HepG2 (cell line): ENCODE measurements around the gene NEURL4. TPM values are rescaled to one million over a fixed set of nuclear protein-coding genes. Genes with fewer than 3 reads are reported as not detected.
A peak's percentile ranks its signal among the peaks of the same experiment; 100 is the strongest.

Source experiments
- ATAD3A ChIP-seq: sonication (generic); formaldehyde crosslinking; IDR thresholded peaks from 2 replicates; pipeline ENCODE4 v1.4.0; 2020; ENCODE audit warnings: missing genetic modification reagents
- ATF5 ChIP-seq: sonication (generic); formaldehyde crosslinking; IDR thresholded peaks from 2 replicates; pipeline ENCODE4 v1.4.0; 2020; ENCODE audit warnings: mild to moderate bottlenecking, low read depth, missing genetic modification reagents
- DMTF1 ChIP-seq: sonication (generic); formaldehyde crosslinking; IDR thresholded peaks from 2 replicates; pipeline ENCODE4 v1.4.0; 2020; ENCODE audit warnings: mild to moderate bottlenecking, missing genetic modification reagents
- FOXC1 ChIP-seq: sonication (generic); formaldehyde crosslinking; IDR thresholded peaks from 2 replicates; pipeline ENCODE4 v1.8.0; 2022; ENCODE audit warnings: mild to moderate bottlenecking, missing genetic modification reagents, borderline replicate concordance
- FOXM1 ChIP-seq: sonication (generic); formaldehyde crosslinking; IDR thresholded peaks from 2 replicates; pipeline ENCODE4 v1.5.0; 2020; ENCODE audit warnings: missing genetic modification reagents
- GABPB1 ChIP-seq: IDR thresholded peaks from 2 replicates; pipeline ENCODE4 v1.6.1; 2016; ENCODE audit warnings: mild to moderate bottlenecking, missing genetic modification reagents, moderate library complexity, missing compliant biosample characterization
- GATAD1 ChIP-seq: IDR thresholded peaks from 2 replicates; pipeline ENCODE4 v1.6.1; 2016; ENCODE audit warnings: missing genetic modification reagents, missing compliant biosample characterization
- GLMP ChIP-seq: sonication (generic); formaldehyde crosslinking; IDR thresholded peaks from 2 replicates; pipeline ENCODE4 v1.9.0; 2021; ENCODE audit warnings: missing genetic modification reagents, mild to moderate bottlenecking, borderline replicate concordance
- MEIS1 ChIP-seq: sonication (generic); formaldehyde crosslinking; IDR thresholded peaks from 2 replicates; pipeline ENCODE4 v1.9.0; 2021; ENCODE audit warnings: mild to moderate bottlenecking, missing genetic modification reagents, moderate library complexity, borderline replicate concordance
- NPAS2 ChIP-seq: sonication (generic); formaldehyde crosslinking; IDR thresholded peaks from 2 replicates; pipeline ENCODE4 v1.8.0; 2022; ENCODE audit warnings: mild to moderate bottlenecking, missing genetic modification reagents, borderline replicate concordance
- NR2F2 ChIP-seq: IDR thresholded peaks from 2 replicates; pipeline ENCODE4 v1.6.1; 2012; ENCODE audit warnings: low read depth, inconsistent platforms, borderline replicate concordance
- NR2F6 ChIP-seq, 2 experiments: IDR thresholded peaks; 2 replicates each; pipeline ENCODE4 v1.6.1; 2016; ENCODE audit warnings: antibody characterized with exemption in 1 of 2, mild to moderate bottlenecking in 1 of 2
- RAD51 ChIP-seq: fragments of 450-650 bp; IDR thresholded peaks from 2 replicates; pipeline ENCODE4 v1.6.1; 2016; ENCODE audit warnings: borderline replicate concordance
- SAFB2 ChIP-seq: sonication (generic); formaldehyde crosslinking; IDR thresholded peaks from 2 replicates; pipeline ENCODE4 v1.5.1; 2020; ENCODE audit warnings: missing genetic modification reagents, low read depth, mild to moderate bottlenecking, borderline replicate concordance
- SALL1 ChIP-seq: sonication (generic); formaldehyde crosslinking; IDR thresholded peaks from 2 replicates; pipeline ENCODE4 v1.8.0; 2022; ENCODE audit warnings: mild to moderate bottlenecking, missing genetic modification reagents
- SIX1 ChIP-seq: sonication (generic); formaldehyde crosslinking; IDR thresholded peaks from 2 replicates; pipeline ENCODE4 v1.4.0; 2020; ENCODE audit warnings: missing genetic modification reagents, borderline replicate concordance
- SMAD9 ChIP-seq: sonication (generic); formaldehyde crosslinking; IDR thresholded peaks from 2 replicates; pipeline ENCODE4 v1.5.1; 2020; ENCODE audit warnings: mild to moderate bottlenecking, missing genetic modification reagents
- THYN1 ChIP-seq: sonication (generic); formaldehyde crosslinking; IDR thresholded peaks from 2 replicates; pipeline ENCODE4 v1.8.1; 2023; ENCODE audit warnings: low read depth, mild to moderate bottlenecking, moderate library complexity, missing genetic modification reagents, borderline replicate concordance
- TMF1 ChIP-seq: sonication (generic); formaldehyde crosslinking; IDR thresholded peaks from 2 replicates; pipeline ENCODE4 v1.8.1; 2022; ENCODE audit warnings: low read depth, missing genetic modification reagents
- U2AF2 ChIP-seq: fragments of 200-400 bp; formaldehyde crosslinking; IDR thresholded peaks from 2 replicates; pipeline ENCODE4 v1.6.1; 2017; ENCODE audit warnings: low read depth, mild to moderate bottlenecking, low read length
- ZBTB7A ChIP-seq: sonication (generic); formaldehyde crosslinking; IDR thresholded peaks from 2 replicates; pipeline ENCODE4 v1.8.0; 2022; ENCODE audit warnings: mild to moderate bottlenecking, missing genetic modification reagents
- ZNF10 ChIP-seq: sonication (generic); formaldehyde crosslinking; IDR thresholded peaks from 2 replicates; pipeline ENCODE4 v1.4.0; 2020; ENCODE audit warnings: mild to moderate bottlenecking, low read depth, missing genetic modification reagents, borderline replicate concordance
- ZNF138 ChIP-seq: sonication (generic); formaldehyde crosslinking; IDR thresholded peaks from 2 replicates; pipeline ENCODE4 v1.5.0; 2020; ENCODE audit warnings: mild to moderate bottlenecking, low read depth, missing genetic modification reagents
- ZNF343 ChIP-seq: sonication (generic); formaldehyde crosslinking; IDR thresholded peaks from 2 replicates; pipeline ENCODE4 v1.4.0; 2020; ENCODE audit warnings: mild to moderate bottlenecking, missing genetic modification reagents
- ZNF382 ChIP-seq: sonication (generic); formaldehyde crosslinking; IDR thresholded peaks from 2 replicates; pipeline ENCODE4 v1.5.0; 2020; ENCODE audit warnings: missing genetic modification reagents, mild to moderate bottlenecking, borderline replicate concordance
- ZNF549 ChIP-seq: sonication (generic); formaldehyde crosslinking; IDR thresholded peaks from 2 replicates; pipeline ENCODE4 v1.5.0; 2020; ENCODE audit warnings: missing genetic modification reagents
- ZSCAN31 ChIP-seq: sonication (generic); formaldehyde crosslinking; IDR thresholded peaks from 2 replicates; pipeline ENCODE4 v1.5.0; 2020; ENCODE audit warnings: low read depth, mild to moderate bottlenecking, missing genetic modification reagents
- polyA plus RNA-seq, 8 experiments: library from polyadenylated mRNA; depleted of rRNA in 3 of 8; stranded (reverse) in 7 of 8; unstranded in 1 of 8; fragments of >200 nt; fragmentation: Illumina TruSeq in 4 of 8; extraction: Trizol in 4 of 8; gene quantifications; 2 replicates each; pipeline versions ENCODE4 v1.2.1 to v1.2.3, GENCODE V29; 2011 to 2016; ENCODE audit warnings: low read depth in 4 of 8, missing spikeins in 1 of 8, mixed read lengths in 1 of 8; ENCODE audit not compliant: insufficient read depth in 1 of 8
- total RNA-seq, 5 experiments: library from RNA; depleted of rRNA; stranded (reverse); fragments of >200 nt; fragmentation: Illumina TruSeq; extraction: Trizol; gene quantifications; 2 replicates each; pipeline ENCODE4 v1.2.3, GENCODE V29; 2016; ENCODE audit warnings: low read depth in 1 of 5

NEURL4 gene
- total and polyA plus RNA-seq, 2 of the 13 experiments (the other 11 are each of a cell fraction or from before 2014, with no cell fraction given) = 14.8 to 15.7 TPM

- TF ChIP-seq ZNF343 (CRISPR knock-in tag) (no peak; the same call in 1 of the 2 replicates), RAD51 (no peak), DMTF1 (CRISPR knock-in tag) (no peak), TMF1 (CRISPR knock-in tag) (no peak), FOXC1 (no peak), GLMP (CRISPR knock-in tag) (no peak), MEIS1 (CRISPR knock-in tag) (no peak; the same call in 1 of the 2 replicates), ATAD3A (CRISPR knock-in tag) (no peak), FOXM1 (CRISPR knock-in tag) (no peak), SAFB2 (CRISPR knock-in tag) (no peak; the same call in 1 of the 2 replicates), NR2F2 (no peak), NPAS2 (CRISPR knock-in tag) (no peak), ZNF10 (CRISPR knock-in tag) (no peak), NR2F6 (IDR thresholded peaks at IDR 0.05) (no peak), NR2F6 (CRISPR knock-in tag; IDR thresholded peaks at IDR 0.05) (no peak), ZNF138 (CRISPR knock-in tag) (no peak), ZSCAN31 (CRISPR knock-in tag) (0 out of 2 replicates have a peak, but pooled peaks have one; percentile 55), ZNF549 (CRISPR knock-in tag) (no peak), THYN1 (no peak), U2AF2 (no peak), SIX1 (CRISPR knock-in tag) (no peak), GATAD1 (CRISPR knock-in tag) (peak; percentile 32), SALL1 (CRISPR knock-in tag) (peak; percentile 49; the same call in 1 of the 2 replicates), SMAD9 (CRISPR knock-in tag) (0 out of 2 replicates have a peak, but pooled peaks have one; percentile 44), GABPB1 (CRISPR knock-in tag) (no peak; the same call in 1 of the 2 replicates), ATF5 (CRISPR knock-in tag) (no peak; the same call in 1 of the 2 replicates), ZBTB7A (no peak), ZNF382 (CRISPR knock-in tag) (no peak)
Observed at GRCh38 chr17:7306911-7307685, 22.0 kb downstream of the NEURL4 start, which contains the start of gene EIF5A (continued).
